H1 (cell line): Measurements from ENCODE around the gene NHERF2. TPM values are rescaled to one million over a fixed set of nuclear protein-coding genes. Genes with fewer than 3 reads are reported as not detected.

Source experiments
- BRCA1 ChIP-seq: IDR thresholded peaks from 2 replicates; pipeline ENCODE4 v1.6.1; 2012; ENCODE audit warnings: low read depth, low read length, improper control_type of control experiment
- EGR1 ChIP-seq: IDR thresholded peaks from 2 replicates; pipeline ENCODE4 v1.6.1; 2011; ENCODE audit warnings: low read depth, low read length, borderline replicate concordance
- GABPA ChIP-seq: IDR thresholded peaks from 2 replicates; pipeline ENCODE4 v1.6.1; 2011; ENCODE audit warnings: mild to moderate bottlenecking, low read length, moderate library complexity, borderline replicate concordance; ENCODE audit not compliant: insufficient read depth
- RAD21 ChIP-seq, 2 experiments: IDR thresholded peaks in 1 of 2; conservative IDR thresholded peaks in 1 of 2; 2 replicates each; pipeline ENCODE4 v1.6.1; 2011; ENCODE audit warnings: low read depth in 2 of 2, low read length in 2 of 2, improper control_type of control experiment in 1 of 2, inconsistent platforms in 1 of 2, mild to moderate bottlenecking in 1 of 2, moderate library complexity in 1 of 2
- SIN3A ChIP-seq, 2 experiments: IDR thresholded peaks in 1 of 2; conservative IDR thresholded peaks in 1 of 2; 2 replicates each; pipeline ENCODE4 v1.6.1; 2011 to 2012; ENCODE audit warnings: low read length in 2 of 2, improper control_type of control experiment in 1 of 2, low read depth in 1 of 2, mild to moderate bottlenecking in 1 of 2
- SP4 ChIP-seq: IDR thresholded peaks from 2 replicates; pipeline ENCODE4 v1.6.1; 2012; ENCODE audit warnings: low read length, inconsistent platforms
- TBP ChIP-seq: IDR thresholded peaks from 2 replicates; pipeline ENCODE4 v1.6.1; 2011; ENCODE audit warnings: low read depth, low read length, improper control_type of control experiment
- polyA plus RNA-seq, 7 experiments: library from polyadenylated mRNA; depleted of rRNA in 3 of 7; stranded (reverse) in 5 of 7; unstranded in 2 of 7; fragments of >200 nt in 5 of 7; fragments of 200-250 nt in 2 of 7; gene quantifications; 1 replicate in 5 of 7; 2 replicates in 1 of 7; 4 replicates in 1 of 7; pipeline versions ENCODE4 v1.2.1 to v1.2.3, GENCODE V29; 2011 to 2013; ENCODE audit warnings: missing spikeins in 2 of 7, mixed read lengths in 2 of 7
- total RNA-seq: library from RNA; stranded (reverse); fragmentation: NEBNext Ultra II Directional; extraction: Animal tissue kit (Norgen Biotek cat#: 25700); gene quantifications from 2 replicates; pipeline ENCODE4 v1.2.1, GENCODE V29; 2021

The NHERF2 gene
- total and polyA plus RNA-seq, 2 of the 8 experiments (the other 6 are each of a cell fraction or from before 2014, with no cell fraction given), result 13.9 to 19.3 TPM

DNA sequence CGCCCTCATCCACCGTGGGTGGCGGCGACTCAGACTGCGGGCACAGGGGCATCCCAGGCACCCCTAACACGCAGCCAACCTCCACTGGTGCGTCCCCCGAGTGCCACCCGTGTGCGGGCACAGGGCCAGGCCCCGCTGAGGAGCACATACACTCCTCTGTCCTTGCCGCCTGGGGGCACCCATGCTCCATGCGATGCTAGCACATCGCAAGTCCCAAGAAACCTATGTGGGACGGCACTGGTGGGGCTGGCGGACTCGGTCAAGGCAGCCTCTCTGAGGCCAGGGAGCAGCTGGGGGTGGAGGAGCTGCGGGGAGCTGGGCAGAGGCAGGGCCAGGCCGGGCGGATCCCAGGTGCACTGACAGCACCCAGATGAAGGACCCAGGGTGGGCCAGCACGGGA lies 21.1 kb upstream of the NHERF2 start (continued):
- TF ChIP-seq SP4, result no peak
- TF ChIP-seq EGR1, result no peak
- TF ChIP-seq GABPA, result no peak
- TF ChIP-seq SIN3A (conservative IDR thresholded peaks at IDR 0.05 in 1 of 2, IDR thresholded peaks at IDR 0.05 in 1 of 2; ENCODE audit: low read depth in 1 of 2, low read length in 2 of 2), result no peak
- TF ChIP-seq RAD21 (IDR thresholded peaks at IDR 0.05 in 1 of 2, conservative IDR thresholded peaks at IDR 0.05 in 1 of 2; ENCODE audit: low read depth in 2 of 2, low read length in 2 of 2), result peak; percentile 67 to 76
- no peak for TF ChIP-seq BRCA1
- TF ChIP-seq TBP, result no peak
- TF ChIP-seq, all 59 proteins: peak for 2
